Mammary epithelial cell (primary cell): Measurements from ENCODE around the gene OR7G2.

Experiments used
- CTCF ChIP-seq, 2 donors: IDR thresholded peaks in 1 of 2; conservative IDR thresholded peaks in 1 of 2; 2 replicates each; pipeline ENCODE4 v1.5.1; 2011 to 2012; ENCODE audit warnings: inconsistent platforms in 2 of 2, low read length in 2 of 2, mild to moderate bottlenecking in 2 of 2, control low read depth in 1 of 2, low read depth in 1 of 2; ENCODE audit not compliant: insufficient read depth in 1 of 2; ENCODE audit errors: extremely low read depth in 1 of 2
- EZH2 ChIP-seq: IDR thresholded peaks from 2 replicates; pipeline ENCODE4 v1.6.1; 2012; ENCODE audit warnings: low read length, inconsistent platforms, borderline replicate concordance

DNA sequence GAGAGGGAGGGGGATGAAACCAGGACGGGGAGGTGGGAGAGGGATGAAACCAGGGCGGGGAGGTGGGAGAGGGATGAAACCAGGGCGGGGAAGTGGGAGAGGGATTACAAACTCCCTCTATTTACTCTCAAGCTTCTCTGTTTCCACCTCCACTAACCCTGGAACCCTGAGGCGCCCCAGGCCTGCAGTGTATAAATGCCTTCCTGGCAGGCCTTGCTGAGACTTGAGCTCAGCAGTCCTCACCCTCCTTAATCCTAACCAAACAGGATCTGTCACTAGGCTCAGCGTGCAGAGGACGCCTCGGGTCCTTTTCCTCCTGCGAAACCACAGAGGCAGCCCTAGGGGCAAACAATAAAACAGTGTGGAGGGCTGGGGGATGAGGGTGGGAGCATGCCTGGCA is 52.5 kb downstream of the OR7G2 start:
- TF ChIP-seq CTCF (conservative IDR thresholded peaks at IDR 0.05 in 1 of 2, IDR thresholded peaks at IDR 0.05 in 1 of 2; ENCODE audit: extremely low read depth in 1 of 2, insufficient read depth in 1 of 2, low read depth in 1 of 2, low read length in 2 of 2) (no peak), EZH2 (no peak)
